ENCODE measurements around the gene SH3PXD2B. TPM values are rescaled to one million over a fixed set of nuclear protein-coding genes. Genes with fewer than 3 reads are reported as not detected.
"Not testable (repeated sequence)": the region's sequence is repeated elsewhere in the genome, so short reads cannot be mapped to it uniquely, and the experiment has no call there.

The SH3PXD2B gene
- total RNA-seq, 1 experiment from 2014 or later, result 15.2 TPM

DNA sequence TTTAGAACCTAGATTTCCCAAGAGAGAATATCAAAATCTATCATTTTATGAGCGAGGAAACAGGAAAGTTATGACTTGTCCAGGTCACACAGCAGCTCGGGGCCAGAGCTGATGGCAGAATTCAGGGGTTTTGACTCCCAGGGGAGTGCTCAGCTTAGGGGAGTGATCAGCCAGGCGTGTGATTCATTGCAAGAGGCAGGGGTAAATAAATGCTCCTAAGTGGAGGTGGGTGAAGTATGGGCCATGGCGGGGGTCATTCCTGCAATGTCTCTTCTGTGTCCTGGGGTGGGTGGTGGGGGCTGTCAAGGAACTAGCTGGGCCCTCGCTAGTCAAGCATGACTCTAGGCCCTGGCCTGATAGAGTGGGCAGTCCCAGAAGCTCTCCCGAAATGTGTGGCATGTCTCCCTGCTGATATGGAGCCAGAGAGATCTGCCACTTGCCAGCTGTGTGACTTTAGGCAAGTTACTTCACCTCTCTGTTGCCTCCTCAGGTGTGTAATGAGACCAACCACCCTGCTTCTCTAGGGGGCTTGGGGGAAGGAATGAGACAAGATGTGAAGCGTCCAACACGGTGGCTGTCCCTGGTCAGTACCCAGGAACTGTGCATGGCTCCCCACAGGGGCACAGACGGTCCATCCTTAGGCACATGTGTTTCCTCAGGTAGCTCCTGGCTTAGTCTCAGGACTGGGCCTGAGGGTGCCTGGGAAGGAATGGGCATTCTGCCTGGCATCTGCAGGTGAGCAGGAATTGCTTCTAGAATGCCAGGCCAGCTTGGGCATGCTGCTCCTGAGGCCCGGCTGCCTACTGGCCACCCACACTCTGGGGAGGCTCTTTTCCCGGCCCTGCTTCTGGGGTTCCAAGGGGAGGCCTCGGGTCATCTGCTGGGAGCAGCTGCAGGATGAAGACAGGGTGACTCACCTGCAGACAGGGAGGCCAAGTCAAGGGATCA is 36.5 kb upstream of the SH3PXD2B start:
- H3K9me3 ChIP-seq, result no peaks in the 10 kb centered on the region
- no peaks in the 10 kb centered on the region for H3K36me3 ChIP-seq
- no peak overlapping the region for H3K4me3 ChIP-seq
- no peaks in the 10 kb centered on the region; the same call in 1 of the 2 replicates for H3K27me3 ChIP-seq
- DNase-seq, result no peak

GRCh38 chr5:172488221-172488620 is 33.9 kb upstream of the SH3PXD2B start:
- no peak for DNase-seq
- Histone ChIP-seq H3K4me3 (no peak overlapping the region), H3K27me3 (no peaks in the 10 kb centered on the region; the same call in 1 of the 2 replicates), H3K36me3 (no peaks in the 10 kb centered on the region), H3K9me3 (no peaks in the 10 kb centered on the region)

DNA sequence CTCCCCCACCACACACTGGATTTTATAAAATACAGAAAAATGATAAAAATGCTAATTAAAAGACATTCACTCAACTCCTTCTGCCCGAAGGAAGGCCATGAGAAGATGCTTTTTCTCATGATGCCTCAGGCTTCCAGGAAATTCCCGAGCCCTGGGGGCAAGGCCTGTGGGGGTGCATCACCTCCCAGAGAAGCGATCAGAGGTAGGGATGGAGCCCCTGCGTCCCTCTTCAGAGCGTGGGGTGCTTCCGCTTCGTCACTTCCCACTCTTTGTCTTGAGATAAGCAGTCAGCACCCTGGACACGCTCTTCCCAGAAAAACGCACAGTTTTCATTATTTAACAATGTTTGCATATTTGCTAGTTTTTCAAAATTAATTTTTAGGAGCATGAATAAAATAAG is 33.3 kb upstream of the SH3PXD2B start:
- Histone ChIP-seq H3K36me3 (no peaks in the 10 kb centered on the region), H3K4me3 (no peak overlapping the region), H3K27me3 (no peaks in the 10 kb centered on the region; the same call in 1 of the 2 replicates), H3K9me3 (no peaks in the 10 kb centered on the region)
- no peak for DNase-seq

DNA sequence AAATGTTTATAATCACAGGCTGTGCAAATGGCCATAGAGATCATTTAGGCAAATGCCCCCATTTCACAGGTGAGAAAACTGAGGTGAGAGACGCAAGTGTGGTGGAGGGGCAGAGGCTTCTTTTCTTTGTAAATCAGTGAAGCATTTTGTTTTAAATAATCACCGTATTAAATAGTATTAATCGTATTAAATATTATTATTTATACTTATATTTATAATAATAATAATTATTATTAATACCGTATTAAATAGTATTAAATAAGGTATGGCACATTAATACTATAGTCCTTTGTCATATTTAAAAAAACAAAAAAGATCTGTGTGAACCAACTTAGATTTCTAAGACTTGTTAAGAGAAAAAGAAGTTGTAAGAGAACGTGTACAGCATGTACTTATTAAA is 32.6 kb upstream of the SH3PXD2B start:
- H3K36me3 ChIP-seq, result no peaks in the 10 kb centered on the region
- no peak for DNase-seq

DNA sequence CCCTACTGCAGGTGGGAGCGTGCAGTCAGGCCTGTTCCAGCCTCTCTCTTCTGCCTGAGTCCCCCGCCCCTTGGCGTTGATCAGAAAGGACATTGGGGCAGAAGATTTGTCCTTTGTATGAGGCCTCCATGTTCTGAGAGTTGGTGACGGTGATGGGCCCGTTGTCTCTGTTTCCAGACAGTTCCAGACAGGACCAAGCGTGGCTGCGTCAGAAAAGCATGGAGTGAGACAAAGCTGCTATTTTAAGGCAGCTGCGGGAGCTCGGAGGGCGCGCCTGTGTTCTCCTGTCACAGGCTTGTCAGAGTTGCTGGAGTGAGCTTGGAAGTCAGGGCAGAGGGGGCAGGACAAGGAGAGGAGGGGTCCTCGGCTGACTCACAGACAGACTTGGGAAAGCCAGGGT is 32.1 kb upstream of the SH3PXD2B start:
- no peak for DNase-seq
- no peak overlapping the region for H3K4me3 ChIP-seq
- no peaks in the 10 kb centered on the region for H3K36me3 ChIP-seq
- H3K27me3 ChIP-seq, result no peaks in the 10 kb centered on the region; the same call in 1 of the 2 replicates
- H3K9me3 ChIP-seq, result no peaks in the 10 kb centered on the region

More for the DNA sequence above, 32.6 kb upstream of the SH3PXD2B start:
- no peaks in the 10 kb centered on the region; the same call in 1 of the 2 replicates for H3K27me3 ChIP-seq
- H3K4me3 ChIP-seq, result no peak overlapping the region
- no peaks in the 10 kb centered on the region for H3K9me3 ChIP-seq

DNA sequence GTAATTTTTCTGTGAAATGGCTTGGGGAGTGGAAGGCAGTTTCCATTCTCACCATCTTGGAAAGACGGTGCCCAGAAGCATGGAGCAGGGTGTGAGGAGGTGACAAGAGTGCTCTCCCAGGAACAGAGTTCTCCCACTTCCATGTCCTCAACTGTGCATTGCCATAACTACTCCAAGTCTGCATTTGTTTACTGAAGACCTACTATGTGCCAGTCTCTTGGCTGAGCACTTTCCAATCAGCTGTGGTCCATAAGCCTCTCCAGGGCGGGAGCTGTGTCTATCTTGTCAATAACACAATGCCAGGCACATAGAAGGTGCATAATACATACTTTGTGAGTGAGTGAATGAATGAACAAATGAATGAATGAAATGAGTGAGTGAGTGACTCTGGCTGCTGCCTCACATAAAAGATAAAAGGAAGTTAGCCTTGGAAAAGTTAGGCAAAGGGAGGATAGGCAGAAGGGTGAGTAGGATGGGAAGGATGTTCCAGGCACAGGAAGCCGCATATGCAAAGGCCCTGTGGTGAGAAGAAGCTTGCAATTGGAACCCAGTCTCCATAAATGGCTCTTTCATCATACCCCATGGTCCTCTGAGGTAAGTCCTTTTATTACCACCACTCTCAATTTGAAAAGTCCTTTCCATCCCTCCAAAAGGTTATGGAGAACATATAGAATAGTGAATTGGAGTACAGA is 31.3 kb upstream of the SH3PXD2B start:
- Histone ChIP-seq H3K27me3 (no peaks in the 10 kb centered on the region; the same call in 1 of the 2 replicates), H3K9me3 (no peaks in the 10 kb centered on the region), H3K4me3 (no peak overlapping the region), H3K36me3 (no peaks in the 10 kb centered on the region)
- no peak for DNase-seq

GRCh38 chr5:172484664-172485063 is 30.3 kb upstream of the SH3PXD2B start:
- no peak overlapping the region for H3K4me3 ChIP-seq
- H3K36me3 ChIP-seq, result no peaks in the 10 kb centered on the region
- H3K9me3 ChIP-seq, result no peaks in the 10 kb centered on the region
- no peak for DNase-seq
- no peaks in the 10 kb centered on the region; the same call in 1 of the 2 replicates for H3K27me3 ChIP-seq

DNA sequence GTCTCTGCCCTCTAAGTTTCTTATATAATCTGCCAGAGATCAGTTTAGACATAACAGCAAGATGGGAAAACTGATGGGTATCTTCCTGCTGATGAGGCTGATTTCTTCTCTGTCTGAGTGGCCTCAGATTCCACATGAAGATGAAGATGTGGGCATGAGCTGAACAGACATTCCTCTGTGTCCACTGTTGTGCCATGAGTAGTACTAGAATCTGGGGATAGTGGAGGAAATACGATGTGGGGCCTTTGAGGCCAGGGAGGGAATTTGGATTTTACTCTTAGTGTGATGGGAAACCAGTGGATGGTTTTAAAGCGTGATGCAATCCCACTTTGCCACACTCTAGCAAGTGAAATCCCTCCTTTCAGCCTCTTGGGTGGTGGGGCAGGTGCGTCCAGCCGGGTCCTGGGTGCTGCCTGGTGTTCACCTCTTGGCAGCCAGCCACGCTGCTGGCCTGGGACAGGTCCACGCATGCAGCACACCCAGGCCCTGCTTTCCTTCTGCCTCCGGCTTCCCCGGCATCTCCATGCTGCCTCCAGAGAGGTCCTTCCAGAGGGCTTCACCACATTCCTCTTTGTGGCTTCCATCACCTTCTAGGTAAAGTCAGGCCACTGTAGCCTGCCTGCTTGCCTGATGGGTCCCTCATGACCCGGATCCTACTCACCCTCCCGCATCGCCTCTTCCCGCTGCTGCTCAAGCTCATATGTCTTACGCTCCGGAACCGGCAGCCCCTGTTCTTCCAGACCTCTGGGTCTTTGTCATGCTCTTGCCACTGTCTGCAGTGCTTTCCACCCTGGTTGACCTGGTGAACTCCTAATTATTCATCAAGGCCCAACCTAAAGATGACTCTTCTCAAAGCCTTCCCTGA is 28.1 kb upstream of the SH3PXD2B start:
- Histone ChIP-seq H3K4me3 (no peak overlapping the region), H3K36me3 (no peaks in the 10 kb centered on the region), H3K27me3 (no peaks in the 10 kb centered on the region; the same call in 1 of the 2 replicates), H3K9me3 (no peaks in the 10 kb centered on the region)
- DNase-seq, result no peak

DNA sequence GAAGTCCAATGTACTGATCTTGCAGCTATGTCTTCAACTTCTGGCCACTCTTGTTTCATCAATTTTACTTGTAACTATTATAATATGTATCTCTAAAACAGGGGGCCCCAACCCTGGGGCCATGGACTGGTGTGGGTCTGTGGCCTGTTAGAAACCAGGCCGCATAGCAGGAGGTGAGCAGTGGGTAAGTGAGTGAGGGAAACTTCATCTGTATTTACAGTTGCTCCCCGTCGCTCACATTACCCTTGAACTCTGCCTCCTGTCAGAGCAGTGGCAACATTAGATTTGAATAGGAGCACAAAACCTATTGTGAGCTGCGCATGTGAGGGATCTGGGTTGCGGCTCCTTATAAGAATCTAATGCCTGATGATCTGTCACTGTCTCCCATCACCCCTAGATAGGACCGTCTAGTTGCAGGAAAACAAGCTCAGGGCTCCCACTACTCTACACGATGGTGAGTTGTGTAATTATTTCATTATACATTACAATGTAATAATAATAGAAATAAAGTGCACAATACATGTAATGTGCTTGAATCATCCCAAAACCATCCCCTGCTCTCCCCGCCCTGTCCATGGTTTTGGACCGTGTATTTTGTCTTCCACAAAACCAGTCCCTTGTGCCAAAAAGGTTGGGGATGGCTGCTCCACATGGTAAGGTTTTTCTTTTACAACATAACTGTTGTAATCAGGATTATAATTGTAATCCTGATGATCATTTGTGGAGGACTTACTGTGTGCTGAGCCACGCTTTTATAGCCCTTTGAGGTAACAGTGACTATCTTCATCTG is 26.9 kb upstream of the SH3PXD2B start:
- peak; percentile 28 for DNase-seq
- H3K36me3 ChIP-seq, result no peaks in the 10 kb centered on the region
- no peaks in the 10 kb centered on the region; the same call in 1 of the 2 replicates for H3K27me3 ChIP-seq
- no peak overlapping the region for H3K4me3 ChIP-seq
- H3K9me3 ChIP-seq, result no peaks in the 10 kb centered on the region

DNA sequence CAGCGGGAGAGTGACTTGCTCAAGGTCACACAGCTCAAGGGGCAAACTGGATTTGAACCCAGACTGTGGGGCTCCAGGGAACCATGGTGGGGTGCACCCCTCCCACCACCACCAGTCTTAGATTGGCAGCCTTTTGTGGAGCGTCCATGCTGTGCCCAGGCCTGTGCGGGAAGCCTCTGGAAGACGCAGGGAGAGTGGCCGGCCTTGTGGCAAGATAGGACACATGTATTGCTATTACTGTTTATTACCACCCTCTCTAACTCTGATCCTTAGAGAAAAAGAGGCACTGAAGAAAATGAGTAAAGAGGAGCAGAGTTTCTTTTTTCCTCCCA is 25.4 kb upstream of the SH3PXD2B start:
- H3K9me3 ChIP-seq, result no peaks in the 10 kb centered on the region
- no peaks in the 10 kb centered on the region for H3K36me3 ChIP-seq
- no peak overlapping the region for H3K4me3 ChIP-seq
- DNase-seq, result no peak
- no peaks in the 10 kb centered on the region for H3K27me3 ChIP-seq

GRCh38 chr5:172479034-172479783 is 24.9 kb upstream of the SH3PXD2B start:
- no peaks in the 10 kb centered on the region for H3K36me3 ChIP-seq
- no peaks in the 10 kb centered on the region for H3K9me3 ChIP-seq
- H3K4me3 ChIP-seq, result no peak overlapping the region
- no peaks in the 10 kb centered on the region for H3K27me3 ChIP-seq
- peak; percentile 86 for DNase-seq

DNA sequence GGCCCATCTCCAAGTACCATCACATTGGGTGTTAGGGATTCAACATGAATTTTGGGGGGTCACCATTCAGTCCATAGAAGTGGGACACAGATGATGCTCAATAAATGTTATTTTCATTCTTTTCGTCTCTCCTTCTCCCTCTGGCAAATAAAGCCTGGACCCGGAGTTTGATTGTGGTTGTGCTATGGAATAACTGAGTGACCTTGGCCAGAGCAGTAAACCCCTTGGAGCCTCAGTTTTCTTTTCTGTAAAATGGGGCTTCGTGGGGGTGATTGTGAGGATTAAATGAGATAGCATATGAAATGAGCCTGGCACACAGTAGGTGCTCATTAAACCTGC is 24.3 kb upstream of the SH3PXD2B start:
- H3K27me3 ChIP-seq, H3K36me3 ChIP-seq, DNase-seq, H3K9me3 ChIP-seq, H3K4me3 ChIP-seq: not testable (repeated sequence)

GRCh38 chr5:172478256-172478655 is 23.9 kb upstream of the SH3PXD2B start:
- Histone ChIP-seq H3K27me3 (no peaks in the 10 kb centered on the region), H3K9me3 (no peaks in the 10 kb centered on the region), H3K4me3 (no peak overlapping the region), H3K36me3 (no peaks in the 10 kb centered on the region)
- DNase-seq, result no peak

DNA sequence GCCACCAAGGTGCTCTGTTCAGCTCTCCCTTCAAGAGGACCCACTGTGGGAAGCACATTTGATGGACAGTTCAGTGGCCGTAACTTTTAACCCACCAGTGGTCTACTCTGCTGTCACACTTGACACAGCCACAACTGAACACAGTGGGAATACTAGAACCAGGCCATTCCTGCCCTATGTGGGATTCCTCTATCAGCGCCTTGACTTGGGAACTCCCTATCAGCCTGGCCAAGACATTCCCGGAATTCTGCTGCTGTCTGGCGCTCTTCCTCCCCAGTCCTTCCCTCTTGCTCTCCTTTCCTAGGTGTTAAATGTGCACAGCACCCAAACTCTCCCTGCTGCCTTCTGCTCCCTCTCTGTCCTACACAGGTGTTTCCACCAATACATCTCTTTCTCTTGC is 23.1 kb upstream of the SH3PXD2B start:
- H3K9me3 ChIP-seq, result no peaks in the 10 kb centered on the region
- H3K27me3 ChIP-seq, result no peaks in the 10 kb centered on the region
- no peak for DNase-seq
- H3K4me3 ChIP-seq, result no peak overlapping the region
- no peaks in the 10 kb centered on the region for H3K36me3 ChIP-seq

DNA sequence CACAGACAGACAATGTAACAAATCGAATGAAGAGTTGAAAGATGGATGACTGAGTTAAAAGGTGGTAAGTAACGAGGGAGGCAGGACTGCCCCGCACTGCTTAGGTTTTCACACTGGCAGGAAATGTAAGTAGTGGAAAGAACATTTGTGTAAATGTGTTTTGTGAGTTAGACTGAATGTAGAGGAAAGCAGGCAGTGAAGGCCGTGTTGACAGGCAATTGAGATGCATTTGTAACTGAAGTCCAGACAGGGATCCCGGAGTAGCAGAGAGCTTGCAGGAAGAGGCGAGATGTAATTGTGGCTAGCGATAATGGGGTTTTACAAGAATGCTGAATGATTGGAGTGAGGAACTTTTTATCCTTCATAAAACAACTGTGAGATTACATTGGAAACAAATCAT is 20.0 kb upstream of the SH3PXD2B start:
- Histone ChIP-seq H3K9me3 (no peaks in the 10 kb centered on the region), H3K4me3 (no peak overlapping the region), H3K27me3 (no peaks in the 10 kb centered on the region), H3K36me3 (no peaks in the 10 kb centered on the region)
- DNase-seq, result no peak

- Histone ChIP-seq H3K36me3 (no peaks in the 10 kb centered on the region), H3K27me3 (no peaks in the 10 kb centered on the region), H3K9me3 (no peaks in the 10 kb centered on the region), H3K4me3 (no peak overlapping the region)
- DNase-seq, result no peak
Observed at GRCh38 chr5:172473427-172473826, 19.1 kb upstream of the SH3PXD2B start.
